IMR-90 (cell line): ENCODE data around the gene SLC4A1AP. TPM values are rescaled to one million over a fixed set of nuclear protein-coding genes. Genes with fewer than 3 reads are reported as not detected.

ENCODE experiments used
- ATAC-seq: fragments of 200-7000 bp; cut with Tn5 transposase; 2 replicates; pipeline ENCODE4 v1.9.1; 2020; ENCODE audit warnings: low read depth, mild to moderate bottlenecking, moderate library complexity
- BruUV-seq: library from RNA; stranded (reverse); fragments of 400-500 nt; replicated peaks from 2 replicates; lab custom pipeline; 2021; lab: Mats Ljungman, UMichigan
- CTCF ChIA-PET: fragments of 300-600 bp; formaldehyde crosslinking; extraction: SDS; loops from one replicate; lab custom pipeline; 2021; ENCODE audit warnings: antibody characterized with exemption; lab: Yijun Ruan, JAX
- POLR2A ChIA-PET: fragments of 300-600 bp; sonication (Branson Sonifier 250); formaldehyde crosslinking; loops from one replicate; lab custom pipeline; 2022; ENCODE audit warnings: antibody characterized with exemption; ENCODE audit not compliant: unreplicated experiment; lab: Charles Lee
- DNase-seq: peaks from one replicate; pipeline ENCODE4 v3.0.0; 2013
- H2AFZ ChIP-seq: replicated peaks from 2 replicates; pipeline ENCODE3; 2013; ENCODE audit warnings: low read length, mild to moderate bottlenecking; ENCODE audit not compliant: poor library complexity
- H2AK5ac ChIP-seq: 2 replicates; pipeline ENCODE4 v1.6.1; 2013; ENCODE audit warnings: low read depth, low read length, inconsistent platforms
- H2AK9ac ChIP-seq: replicated peaks from 2 replicates; pipeline ENCODE3; 2013; ENCODE audit warnings: mild to moderate bottlenecking, low read depth, low read length, moderate library complexity; ENCODE audit not compliant: poor library complexity
- H2BK120ac ChIP-seq: 2 replicates; pipeline ENCODE4 v1.6.1; 2013; ENCODE audit warnings: low read depth, low read length, inconsistent platforms
- H2BK15ac ChIP-seq: 3 replicates; pipeline ENCODE4 v1.6.1; 2013; ENCODE audit warnings: low read depth, low read length, inconsistent platforms
- H2BK20ac ChIP-seq: 2 replicates; pipeline ENCODE4 v1.6.1; 2013; ENCODE audit warnings: low read depth, mild to moderate bottlenecking, inconsistent platforms, low read length, moderate library complexity
- H2BK5ac ChIP-seq: 2 replicates; pipeline ENCODE4 v1.6.1; 2013; ENCODE audit warnings: mild to moderate bottlenecking, low read depth, low read length, inconsistent platforms; ENCODE audit not compliant: poor library complexity, severe bottlenecking
- H3K14ac ChIP-seq: replicated peaks from 2 replicates; pipeline ENCODE4 v1.6.1; 2013; ENCODE audit warnings: low read depth, low read length, inconsistent platforms
- H3K18ac ChIP-seq: 2 replicates; pipeline ENCODE4 v1.6.1; 2013; ENCODE audit warnings: low read depth, low read length, control low read depth
- H3K23ac ChIP-seq: 2 replicates; pipeline ENCODE4 v1.6.1; 2013; ENCODE audit warnings: low read depth, low read length, inconsistent platforms
- H3K27ac ChIP-seq: 2 replicates; pipeline ENCODE4 v1.5.1; 2013; ENCODE audit warnings: mild to moderate bottlenecking, control low read depth, low read length; ENCODE audit not compliant: insufficient read depth
- H3K27me3 ChIP-seq: 2 replicates; pipeline ENCODE4 v1.6.1; 2013; ENCODE audit warnings: low read length; ENCODE audit not compliant: control insufficient read depth, insufficient read depth
- H3K36me3 ChIP-seq: 2 replicates; pipeline ENCODE4 v1.6.1; 2013; ENCODE audit warnings: low read length, mixed read lengths; ENCODE audit not compliant: control insufficient read depth, insufficient read depth
- H3K4ac ChIP-seq: 2 replicates; pipeline ENCODE4 v1.6.1; 2013; ENCODE audit warnings: low read depth, low read length, inconsistent platforms
- H3K4me1 ChIP-seq: 2 replicates; pipeline ENCODE4 v1.6.1; 2013; ENCODE audit warnings: low read length, mixed read lengths; ENCODE audit not compliant: control insufficient read depth, insufficient read depth
- H3K4me2 ChIP-seq: 2 replicates; pipeline ENCODE4 v1.6.1; 2013; ENCODE audit warnings: low read depth, mild to moderate bottlenecking, control low read depth, low read length, moderate library complexity
- H3K4me3 ChIP-seq: 2 replicates; pipeline ENCODE4 v1.5.1; 2013; ENCODE audit warnings: low read depth, mild to moderate bottlenecking, control low read depth, low read length, moderate library complexity; ENCODE audit not compliant: insufficient read depth
- H3K56ac ChIP-seq: 2 replicates; pipeline ENCODE4 v1.6.1; 2013; ENCODE audit warnings: low read length, inconsistent platforms; ENCODE audit not compliant: insufficient read depth; ENCODE audit errors: extremely low read depth
- H3K79me1 ChIP-seq, 2 experiments: 2 replicates each; pipeline ENCODE4 v1.6.1; 2013; ENCODE audit warnings: low read length in 2 of 2, inconsistent platforms in 1 of 2, low read depth in 1 of 2
- H3K9ac ChIP-seq: 2 replicates; pipeline ENCODE4 v1.6.1; 2013; ENCODE audit warnings: low read depth, low read length, control low read depth
- H3K9me1 ChIP-seq: 2 replicates; pipeline ENCODE4 v1.6.1; 2013; ENCODE audit warnings: low read length, inconsistent platforms; ENCODE audit not compliant: insufficient read depth
- H3K9me3 ChIP-seq: 2 replicates; pipeline ENCODE4 v1.6.1; 2013; ENCODE audit warnings: low read length; ENCODE audit not compliant: control insufficient read depth, insufficient read depth
- H4K20me1 ChIP-seq: 2 replicates; pipeline ENCODE4 v1.6.1; 2013; ENCODE audit warnings: low read length, inconsistent platforms; ENCODE audit not compliant: insufficient read depth
- H4K5ac ChIP-seq: 2 replicates; pipeline ENCODE4 v1.6.1; 2013; ENCODE audit warnings: mild to moderate bottlenecking, low read depth, low read length, control low read depth
- H4K8ac ChIP-seq, 2 experiments: 2 replicates each; pipeline ENCODE4 v1.6.1; 2013; ENCODE audit warnings: low read depth in 2 of 2, low read length in 2 of 2, control low read depth in 1 of 2, inconsistent platforms in 1 of 2
- H4K91ac ChIP-seq: 2 replicates; pipeline ENCODE4 v1.6.1; 2013; ENCODE audit warnings: low read depth, low read length, inconsistent platforms; ENCODE audit not compliant: insufficient read depth
- BHLHE40 ChIP-seq: fragments of 150-350 bp; IDR thresholded peaks from 2 replicates; pipeline ENCODE4 v1.6.1; 2016; ENCODE audit warnings: mild to moderate bottlenecking, low read depth, low read length
- CEBPB ChIP-seq: IDR thresholded peaks from 2 replicates; pipeline ENCODE4 v1.6.1; 2012; ENCODE audit warnings: low read depth, low read length, improper control_type of control experiment
- CHD1 ChIP-seq: IDR thresholded peaks from 2 replicates; pipeline ENCODE4 v1.6.1; 2012; ENCODE audit warnings: low read depth, low read length, improper control_type of control experiment
- CTCF ChIP-seq: conservative IDR thresholded peaks from 2 replicates; pipeline ENCODE4 v1.5.1; 2012; ENCODE audit warnings: mild to moderate bottlenecking, low read depth, low read length, improper control_type of control experiment
- FOS ChIP-seq: fragments of 150-350 bp; IDR thresholded peaks from 2 replicates; pipeline ENCODE4 v1.6.1; 2016; ENCODE audit warnings: low read depth, low read length
- MAFK ChIP-seq: IDR thresholded peaks from 2 replicates; pipeline ENCODE4 v1.6.1; 2012; ENCODE audit warnings: low read depth, low read length, improper control_type of control experiment
- MAZ ChIP-seq: IDR thresholded peaks from 2 replicates; pipeline ENCODE4 v1.6.1; 2012; ENCODE audit warnings: low read depth, mild to moderate bottlenecking, low read length, improper control_type of control experiment, moderate library complexity, borderline replicate concordance
- MXI1 ChIP-seq: IDR thresholded peaks from 2 replicates; pipeline ENCODE4 v1.6.1; 2012; ENCODE audit warnings: low read depth, mild to moderate bottlenecking, low read length, moderate library complexity, borderline replicate concordance
- NFE2L2 ChIP-seq: fragments of 150-350 bp; IDR thresholded peaks from 2 replicates; pipeline ENCODE4 v1.6.1; 2016; ENCODE audit warnings: low read depth, mild to moderate bottlenecking, low read length
- POLR2A ChIP-seq: IDR thresholded peaks from 2 replicates; pipeline ENCODE4 v1.6.1; 2012; ENCODE audit warnings: mild to moderate bottlenecking, low read depth, low read length
- RAD21 ChIP-seq: IDR thresholded peaks from 2 replicates; pipeline ENCODE4 v1.6.1; 2012; ENCODE audit warnings: low read length, improper control_type of control experiment
- RCOR1 ChIP-seq: IDR thresholded peaks from 2 replicates; pipeline ENCODE4 v1.6.1; 2012; ENCODE audit warnings: mild to moderate bottlenecking, low read length, improper control_type of control experiment; ENCODE audit not compliant: insufficient replicate concordance
- RFX5 ChIP-seq: IDR thresholded peaks from 2 replicates; pipeline ENCODE4 v1.8.0; 2012; ENCODE audit warnings: low read depth, mild to moderate bottlenecking, low read length, moderate library complexity
- SMC3 ChIP-seq: fragments of 150-350 bp; IDR thresholded peaks from 2 replicates; pipeline ENCODE4 v1.6.1; 2016; ENCODE audit warnings: low read depth, mild to moderate bottlenecking, antibody characterized with exemption, low read length, moderate library complexity
- WGBS, 2 experiments: methylation state at CpG; one replicate each; pipeline versions ENCODE4 v1.1.5 to v1.1.7; 2013; ENCODE audit warnings: missing lambda C conversion rate in 2 of 2; ENCODE audit not compliant: insufficient read length in 1 of 2; ENCODE audit errors: extremely low coverage in 2 of 2; 5-methylcytosine and 5-hydroxymethylcytosine counted together
- dilution Hi-C: fragments of 300-500 bp; cut with HindIII; formaldehyde crosslinking; loops from one replicate; pipeline ENCODE4 v1.14.3; 2018; ENCODE audit warnings: low sequenced_read_pairs; ENCODE audit not compliant: unreplicated experiment
- in situ Hi-C: fragments of 300-500 bp; cut with MboI; formaldehyde crosslinking; loops from 3 replicates; pipeline ENCODE4 v1.14.3; 2019; ENCODE audit warnings: low sequenced_read_pairs, inconsistent platforms, mixed read lengths
- intact Hi-C: fragments of 100-400 bp; cut with micrococcal nuclease; formaldehyde crosslinking; loops from 2 replicates; pipeline ENCODE4 v1.10.0; 2022
- polyA plus RNA-seq, 3 experiments: library from polyadenylated mRNA; depleted of rRNA; stranded (reverse); fragments of >200 nt; gene quantifications; 2 replicates each; pipeline ENCODE4 v1.2.3, GENCODE V29; 2012; ENCODE audit warnings: low replicate concordance in 1 of 3
- total RNA-seq: library from RNA; depleted of rRNA; stranded (reverse); fragments of >200 nt; gene quantifications from 2 replicates; pipeline ENCODE4 v1.2.3, GENCODE V29; 2012

The SLC4A1AP gene
- total and polyA plus RNA-seq, 2 of the 4 experiments (the other 2 are of a cell fraction), result 11.7 to 13.6 TPM

DNA sequence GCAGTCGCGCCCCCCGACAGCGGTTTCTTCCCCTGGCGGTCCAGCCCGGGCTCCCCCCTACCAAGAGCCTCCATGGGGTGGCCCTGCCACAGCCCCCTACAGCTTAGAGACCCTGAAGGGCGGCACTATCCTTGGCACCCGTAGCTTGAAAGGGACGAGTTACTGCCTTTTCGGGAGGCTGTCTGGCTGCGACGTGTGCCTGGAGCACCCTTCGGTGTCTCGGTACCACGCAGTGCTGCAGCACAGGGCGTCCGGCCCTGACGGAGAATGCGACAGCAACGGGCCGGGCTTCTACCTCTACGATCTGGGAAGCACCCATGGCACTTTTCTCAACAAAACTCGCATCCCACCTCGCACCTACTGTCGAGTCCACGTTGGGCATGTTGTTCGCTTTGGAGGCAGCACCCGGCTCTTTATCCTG lies 475 bp downstream of the SLC4A1AP start:
- intact Hi-C loops (no loop called here), dilution Hi-C loops (no loop called here), in situ Hi-C loops (no loop called here)
- Histone ChIP-seq H3K9me3 (no peaks in the 10 kb centered on the region), H2AFZ (peak overlapping the region; percentile 100), H3K9me1 (peaks cover 6% of the 10 kb centered on the region; the same call in 1 of the 2 replicates), H3K14ac (0 out of 2 replicates have a peak overlapping the region, but pooled peaks have one; percentile 19), H3K4ac (peak overlapping the region; percentile 55), H3K23ac (peak overlapping the region; percentile 23; the same call in 1 of the 2 replicates), H3K4me1 (peaks cover 5% of the 10 kb centered on the region), H3K27me3 (no peaks in the 10 kb centered on the region), H2BK15ac (no peak overlapping the region), H3K4me2 (peak overlapping the region; percentile 99), H2BK20ac (no peak overlapping the region), H2AK5ac (peak overlapping the region; percentile 10; the same call in 1 of the 2 replicates), H3K27ac (peak overlapping the region; percentile 86), H3K9ac (peak overlapping the region; percentile 93), H2AK9ac (peak overlapping the region; percentile 85), H2BK120ac (no peak overlapping the region), H3K18ac (no peak overlapping the region), H4K91ac (no peak overlapping the region; the same call in 1 of the 2 replicates), H3K4me3 (peak overlapping the region; percentile 85), H2BK5ac (peak overlapping the region; percentile 97), H4K20me1 (no peaks in the 10 kb centered on the region), H3K56ac (no peak overlapping the region; the same call in 1 of the 2 replicates), H4K5ac (peak overlapping the region; percentile 88), H3K79me1 (peaks cover 15 to 41% of the 10 kb centered on the region in 2 experiments), H4K8ac (peak overlapping the region; percentile 95 to 99), H3K36me3 (peaks cover 15% of the 10 kb centered on the region)
- ATAC-seq, result peak; percentile 31
- DNase-seq, result no peak
- TF ChIP-seq CHD1, result no peak
- TF ChIP-seq MAFK, result no peak
- TF ChIP-seq POLR2A, result no peak
- TF ChIP-seq NFE2L2, result no peak
- no peak for TF ChIP-seq SMC3
- no peak for TF ChIP-seq RCOR1
- no peak for TF ChIP-seq CEBPB
- TF ChIP-seq RAD21, result no peak
- TF ChIP-seq FOS, result no peak
- no peak for TF ChIP-seq CTCF
- TF ChIP-seq BHLHE40, result no peak
- no peak for TF ChIP-seq RFX5
- TF ChIP-seq MXI1, result no peak
- no peak for TF ChIP-seq MAZ
- POLR2A ChIA-PET, result no interaction called here
- CTCF ChIA-PET, result no interaction called here
- WGBS, 2 experiments, result 4% methylated on average over 17 of the region's 28 CpGs; no CpG with 5 or more reads in 1 of the 2 experiments
- TSS peak; percentile 97 for BruUV-seq
